Measurements from ENCODE around the gene ZBTB20. TPM values are rescaled to one million over a fixed set of nuclear protein-coding genes. Genes with fewer than 3 reads are reported as not detected.

ZBTB20 gene
- total RNA-seq, 1 experiment from 2014 or later, result 26.5 TPM

GRCh38 chr3:114893361-114893760 lies 253.7 kb downstream of the ZBTB20 start:
- Histone ChIP-seq H3K27me3 (ENCODE audit: insufficient read depth, low read depth) (no peaks in the 10 kb centered on the region), H3K4me1 (replicated peaks; ENCODE audit: insufficient read depth) (no peaks in the 10 kb centered on the region), H3K36me3 (ENCODE audit: low read depth) (no peaks in the 10 kb centered on the region), H2AFZ (no peak overlapping the region), H3F3A (ENCODE audit: insufficient read depth, low read depth) (no peaks in the 10 kb centered on the region), H3K4me3 (no peak overlapping the region), H3K27ac (no peak overlapping the region), H4K20me1 (ENCODE audit: insufficient read depth) (no peaks in the 10 kb centered on the region), H3K9me2 (ENCODE audit: insufficient read depth) (no peaks in the 10 kb centered on the region), H3K9me3 (ENCODE audit: insufficient read depth, low read depth) (no peaks in the 10 kb centered on the region), H3K4me2 (no peak overlapping the region), H3K79me2 (ENCODE audit: low read depth) (no peaks in the 10 kb centered on the region)
- POLR2A ChIA-PET (ENCODE audit: unreplicated experiment), result no interaction called here
- DNase-seq, result no peak
- CTCF ChIA-PET, result no interaction called here
- TF ChIP-seq CTCF (conservative IDR thresholded peaks at IDR 0.05), result no peak
- no peak for TF ChIP-seq EZH2 (IDR thresholded peaks at IDR 0.05; ENCODE audit: low read depth)
- BruUV-seq (replicated peaks), result no TSS peak
- intact Hi-C loops (cut with micrococcal nuclease; ENCODE audit: unreplicated experiment), result no loop called here

- Histone ChIP-seq H2AFZ (no peak overlapping the region), H3K27ac (no peak overlapping the region), H3F3A (ENCODE audit: insufficient read depth, low read depth) (no peaks in the 10 kb centered on the region), H4K20me1 (ENCODE audit: insufficient read depth) (no peaks in the 10 kb centered on the region), H3K79me2 (ENCODE audit: low read depth) (no peaks in the 10 kb centered on the region), H3K4me3 (no peak overlapping the region), H3K4me2 (no peak overlapping the region), H3K9me2 (ENCODE audit: insufficient read depth) (no peaks in the 10 kb centered on the region), H3K4me1 (replicated peaks; ENCODE audit: insufficient read depth) (no peaks in the 10 kb centered on the region), H3K27me3 (ENCODE audit: insufficient read depth, low read depth) (no peaks in the 10 kb centered on the region), H3K9me3 (ENCODE audit: insufficient read depth, low read depth) (no peaks in the 10 kb centered on the region), H3K36me3 (ENCODE audit: low read depth) (no peaks in the 10 kb centered on the region)
- no peak for DNase-seq
- TF ChIP-seq EZH2 (IDR thresholded peaks at IDR 0.05; ENCODE audit: low read depth) (no peak), CTCF (conservative IDR thresholded peaks at IDR 0.05) (no peak)
- intact Hi-C loops (cut with micrococcal nuclease; ENCODE audit: unreplicated experiment), result no loop called here
- no TSS peak for BruUV-seq (replicated peaks)
- ChIA-PET CTCF (no interaction called here), POLR2A (ENCODE audit: unreplicated experiment) (no interaction called here)
These were observed 254.2 kb downstream of the ZBTB20 start for GRCh38 chr3:114892880-114893279.

- H3K27ac ChIP-seq, result no peak overlapping the region
- CTCF ChIA-PET, result no interaction called here
- H3K79me2 ChIP-seq (ENCODE audit: low read depth), result no peaks in the 10 kb centered on the region
- no peak for DNase-seq
- no TSS peak for BruUV-seq (replicated peaks)
- H3K27me3 ChIP-seq (ENCODE audit: insufficient read depth, low read depth), result no peaks in the 10 kb centered on the region
- H3K9me3 ChIP-seq (ENCODE audit: insufficient read depth, low read depth), result no peaks in the 10 kb centered on the region
- H3K36me3 ChIP-seq (ENCODE audit: low read depth), result no peaks in the 10 kb centered on the region
- H3K9me2 ChIP-seq (ENCODE audit: insufficient read depth), result no peaks in the 10 kb centered on the region
- H3F3A ChIP-seq (ENCODE audit: insufficient read depth, low read depth), result no peaks in the 10 kb centered on the region
- H2AFZ ChIP-seq, result no peak overlapping the region
- H3K4me2 ChIP-seq, result no peak overlapping the region
- H4K20me1 ChIP-seq (ENCODE audit: insufficient read depth), result no peaks in the 10 kb centered on the region
- POLR2A ChIA-PET (ENCODE audit: unreplicated experiment), result no interaction called here
- TF ChIP-seq CTCF (conservative IDR thresholded peaks at IDR 0.05), result no peak
- TF ChIP-seq EZH2 (IDR thresholded peaks at IDR 0.05; ENCODE audit: low read depth), result no peak
- intact Hi-C loops (cut with micrococcal nuclease; ENCODE audit: unreplicated experiment), result no loop called here
- H3K4me1 ChIP-seq (replicated peaks; ENCODE audit: insufficient read depth), result no peaks in the 10 kb centered on the region
- no peak overlapping the region for H3K4me3 ChIP-seq
These were observed 254.8 kb downstream of the ZBTB20 start for GRCh38 chr3:114892131-114892879.

Data from PC-9 (cell line).